AG09319 (cell line): ENCODE data around the gene CA7.

Experiments
- DNase-seq: peaks from one replicate; pipeline ENCODE4 v3.0.0-alpha.2; 2010; ENCODE audit warnings: low read depth; ENCODE audit errors: extremely low read depth
- CTCF ChIP-seq: IDR thresholded peaks from 2 replicates; pipeline ENCODE4 v1.5.1; 2011; ENCODE audit warnings: low read depth, mild to moderate bottlenecking, inconsistent platforms, low read length, moderate library complexity

CA7 gene

GRCh38 chr16:66840883-66841282, 3.3 kb upstream of the CA7 start:
- DNase-seq = no peak

GRCh38 chr16:66841366-66841765, 2.8 kb upstream of the CA7 start:
- no peak for TF ChIP-seq CTCF
- DNase-seq = no peak

More at GRCh38 chr16:66840883-66841282, 3.3 kb upstream of the CA7 start:
- no peak for TF ChIP-seq CTCF

- no peak for TF ChIP-seq CTCF
- no peak for DNase-seq
Measured at GRCh38 chr16:66842765-66843164, 1.4 kb upstream of the CA7 start.

GRCh38 chr16:66843191-66843590, 1.0 kb upstream of the CA7 start:
- no peak for DNase-seq
- no peak for TF ChIP-seq CTCF

DNA sequence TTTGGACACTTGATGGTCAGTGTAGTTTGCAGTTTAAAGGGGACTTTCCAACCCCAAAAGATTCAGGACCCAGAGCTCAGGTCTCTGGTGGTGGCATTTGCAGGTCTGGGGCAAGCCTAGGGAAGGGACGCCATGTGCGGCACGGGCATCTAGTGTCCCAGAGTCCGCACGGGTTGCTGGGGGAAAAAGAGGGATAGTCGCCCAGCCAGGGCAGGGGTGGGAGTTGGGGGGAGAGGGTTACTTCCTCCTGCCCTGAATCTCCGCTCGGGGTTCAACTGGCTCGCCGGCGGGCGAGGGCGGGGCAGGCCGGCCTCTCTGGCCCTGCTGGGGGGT, 239 bp upstream of the CA7 start:
- no peak for DNase-seq
- TF ChIP-seq CTCF = no peak

- TF ChIP-seq CTCF = no peak
Measured at GRCh38 chr16:66845080-66845410, 831 bp downstream of the CA7 start.

GRCh38 chr16:66845791-66846221, 1.6 kb downstream of the CA7 start:
- DNase-seq = no peak
- no peak for TF ChIP-seq CTCF

More at GRCh38 chr16:66845080-66845410, 831 bp downstream of the CA7 start:
- no peak for DNase-seq

- DNase-seq = no peak
- TF ChIP-seq CTCF = no peak
Measured at GRCh38 chr16:66846266-66846665, 2.1 kb downstream of the CA7 start.
